GM12874 (cell line): ENCODE data around the gene WDR27.

Experiments used
- CTCF ChIP-seq: IDR thresholded peaks from 2 replicates; pipeline ENCODE4 v1.5.1; 2011; ENCODE audit warnings: low read depth, mild to moderate bottlenecking, control low read depth, low read length, moderate library complexity; ENCODE audit not compliant: insufficient read depth

Gene WDR27

GRCh38 chr6:169527306-169527705, 174.5 kb downstream of the WDR27 start:
- no peak for TF ChIP-seq CTCF

GRCh38 chr6:169521825-169522224, 180.0 kb downstream of the WDR27 start:
- no peak for TF ChIP-seq CTCF

GRCh38 chr6:169520104-169520503, 181.7 kb downstream of the WDR27 start:
- no peak for TF ChIP-seq CTCF

- no peak for TF ChIP-seq CTCF
Measured at GRCh38 chr6:169518451-169518850, 183.4 kb downstream of the WDR27 start.

- no peak for TF ChIP-seq CTCF
Measured at GRCh38 chr6:169513478-169514193, 188.2 kb downstream of the WDR27 start.

GRCh38 chr6:169510871-169511270, 191.0 kb downstream of the WDR27 start:
- no peak for TF ChIP-seq CTCF

GRCh38 chr6:169508452-169508851, 193.4 kb downstream of the WDR27 start:
- TF ChIP-seq CTCF = no peak
